Subcutaneous adipose tissue (tissue), 4 donors: ENCODE data around the gene SEL1L3. TPM values are rescaled to one million over a fixed set of nuclear protein-coding genes. Genes with fewer than 3 reads are reported as not detected.

Experiments used
- CTCF ChIP-seq: fragments of 450-650 bp; IDR thresholded peaks from one replicate; pipeline ENCODE4 v1.5.1; 2016; ENCODE audit warnings: low read depth, mild to moderate bottlenecking, control low read depth, antibody characterized with exemption, moderate library complexity
- total RNA-seq, 4 donors: library from RNA; depleted of rRNA; stranded (reverse); fragments of >200 nt; gene quantifications; one replicate each; pipeline ENCODE4 v1.1.0, GENCODE V29; 2016

The SEL1L3 gene
- total RNA-seq, 4 donors from 2014 or later = 6.2 to 49.6 (median 19.0) TPM

- no peak for TF ChIP-seq CTCF
Measured at GRCh38 chr4:25783943-25784342, 78.8 kb downstream of the SEL1L3 start.

- TF ChIP-seq CTCF = no peak
Measured at GRCh38 chr4:25783126-25783525, 79.7 kb downstream of the SEL1L3 start.

- no peak for TF ChIP-seq CTCF
Measured at GRCh38 chr4:25782482-25782881, 80.3 kb downstream of the SEL1L3 start.

GRCh38 chr4:25779021-25779420 is 83.8 kb downstream of the SEL1L3 start:
- TF ChIP-seq CTCF = no peak

- no peak for TF ChIP-seq CTCF
Measured at GRCh38 chr4:25776795-25777194, 86.0 kb downstream of the SEL1L3 start.

- TF ChIP-seq CTCF = no peak
Measured at GRCh38 chr4:25775166-25775565, 87.6 kb downstream of the SEL1L3 start.

- no peak for TF ChIP-seq CTCF
Measured at GRCh38 chr4:25773358-25773757, 89.4 kb downstream of the SEL1L3 start.
